IPS-NIHi7 (cell line): Measurements from ENCODE around the gene PAK5.

Source experiments
- DNase-seq: peaks from one replicate; pipeline ENCODE4 v3.0.0; 2012; ENCODE audit warnings: mixed read lengths; ENCODE audit errors: extremely low spot score

PAK5 gene

GRCh38 chr20:9838378-9839295 is at the start of gene PAK5:
TSS of gene PAK5 (minus strand) at chr20:9839076. CDS start at chr20:9644328, 194,748 bp downstream.
- DNase-seq, result peak; percentile 97

GRCh38 chr20:9887706-9888105 is 48.8 kb upstream of the PAK5 start:
- no peak for DNase-seq

GRCh38 chr20:9886227-9886626 is 47.4 kb upstream of the PAK5 start:
- no peak for DNase-seq

- DNase-seq, result no peak
These were observed 45.8 kb upstream of the PAK5 start for GRCh38 chr20:9884666-9885065.

GRCh38 chr20:9884061-9884460 is 45.2 kb upstream of the PAK5 start:
- peak; percentile 40 for DNase-seq

GRCh38 chr20:9877932-9878495 is 39.1 kb upstream of the PAK5 start:
- no peak for DNase-seq

- no peak for DNase-seq
These were observed 28.5 kb upstream of the PAK5 start for GRCh38 chr20:9867196-9867980.

- no peak for DNase-seq
These were observed 13.7 kb upstream of the PAK5 start for GRCh38 chr20:9852566-9852965.

- no peak for DNase-seq
These were observed 750 bp upstream of the PAK5 start for GRCh38 chr20:9839626-9840025.

- no peak for DNase-seq
These were observed 870 bp downstream of the PAK5 start for GRCh38 chr20:9838035-9838377.

- no peak for DNase-seq
These were observed 1.2 kb downstream of the PAK5 start for GRCh38 chr20:9837634-9838033.

GRCh38 chr20:9835302-9835701 is 3.6 kb downstream of the PAK5 start:
- DNase-seq, result no peak

GRCh38 chr20:9831032-9831431 is 7.8 kb downstream of the PAK5 start:
- no peak for DNase-seq

GRCh38 chr20:9829835-9830234 is 9.0 kb downstream of the PAK5 start:
- DNase-seq, result peak; percentile 39

- no peak for DNase-seq
These were observed 21.2 kb downstream of the PAK5 start for GRCh38 chr20:9817654-9818053.

GRCh38 chr20:9815632-9816031 is 23.2 kb downstream of the PAK5 start:
- DNase-seq, result no peak

GRCh38 chr20:9810738-9811137 is 28.1 kb downstream of the PAK5 start:
- no peak for DNase-seq

GRCh38 chr20:9809271-9809670 is 29.6 kb downstream of the PAK5 start:
- DNase-seq, result no peak

- DNase-seq, result no peak
These were observed 30.7 kb downstream of the PAK5 start for GRCh38 chr20:9808166-9808565.

- DNase-seq, result no peak
These were observed 31.7 kb downstream of the PAK5 start for GRCh38 chr20:9807136-9807535.

GRCh38 chr20:9800421-9800820 is 38.5 kb downstream of the PAK5 start:
- DNase-seq, result no peak

- DNase-seq, result no peak
These were observed 44.0 kb downstream of the PAK5 start for GRCh38 chr20:9794831-9795230.

GRCh38 chr20:9792674-9793073 is 46.2 kb downstream of the PAK5 start:
- DNase-seq, result no peak
